Fibroblast of skin of right biceps (primary cell): ENCODE results near the gene SLC17A9.

Experiments used
- DNase-seq: peaks from one replicate; pipeline ENCODE4 v3.0.0-alpha.2; 2013

Gene SLC17A9

GRCh38 chr20:62940875-62941274, 11.6 kb upstream of the SLC17A9 start:
- no peak for DNase-seq

- no peak for DNase-seq
These were observed 10.7 kb upstream of the SLC17A9 start for GRCh38 chr20:62941792-62942191.

GRCh38 chr20:62942456-62942855, 10.1 kb upstream of the SLC17A9 start:
- no peak for DNase-seq

GRCh38 chr20:62943396-62943795, 9.1 kb upstream of the SLC17A9 start:
- DNase-seq = no peak

GRCh38 chr20:62944184-62944583, 8.3 kb upstream of the SLC17A9 start:
- DNase-seq = no peak

- no peak for DNase-seq
These were observed 7.8 kb upstream of the SLC17A9 start for GRCh38 chr20:62944746-62945145.

GRCh38 chr20:62945771-62946339, 6.7 kb upstream of the SLC17A9 start:
- no peak for DNase-seq

GRCh38 chr20:62946918-62947317, 5.6 kb upstream of the SLC17A9 start:
- DNase-seq = no peak

- DNase-seq = no peak
These were observed 4.8 kb upstream of the SLC17A9 start for GRCh38 chr20:62947532-62948300.

- no peak for DNase-seq
These were observed 3.2 kb upstream of the SLC17A9 start for GRCh38 chr20:62949153-62949821.

GRCh38 chr20:62949962-62950361, 2.5 kb upstream of the SLC17A9 start:
- no peak for DNase-seq

- DNase-seq = no peak
These were observed 1.8 kb upstream of the SLC17A9 start for GRCh38 chr20:62950741-62951140.

- no peak for DNase-seq
These were observed 1.2 kb upstream of the SLC17A9 start for GRCh38 chr20:62951143-62951895.

GRCh38 chr20:62951896-62952372, 575 bp upstream of the SLC17A9 start:
- no peak for DNase-seq

- DNase-seq = no peak
These were observed 694 bp downstream of the SLC17A9 start for GRCh38 chr20:62952968-62953838.

- peak; percentile 51 for DNase-seq
These were observed 1.6 kb downstream of the SLC17A9 start for GRCh38 chr20:62953839-62954703.

- DNase-seq = no peak
These were observed 3.2 kb downstream of the SLC17A9 start for GRCh38 chr20:62955519-62956386.

- no peak for DNase-seq
These were observed 4.1 kb downstream of the SLC17A9 start for GRCh38 chr20:62956387-62957135.
